Left renal cortex interstitium (tissue), 4 donors: ENCODE data around the gene NACAD. TPM values are rescaled to one million over a fixed set of nuclear protein-coding genes. Genes with fewer than 3 reads are reported as not detected.

Source experiments
- DNase-seq, 4 donors: peaks; one replicate each; pipeline ENCODE4 v3.0.0-alpha.2; 2013; ENCODE audit warnings: low read depth in 4 of 4, low spot score in 2 of 4, missing footprints in 1 of 4
- polyA plus RNA-seq, 4 donors: library from polyadenylated mRNA; unstranded; fragments of 120-200 nt; gene quantifications; one replicate each; pipeline ENCODE4 v1.2.1, GENCODE V29; 2013; ENCODE audit not compliant: insufficient read length in 4 of 4

Gene NACAD
- polyA plus RNA-seq, 4 donors, result 9.6 to 12.3 (median 9.7) TPM

DNA sequence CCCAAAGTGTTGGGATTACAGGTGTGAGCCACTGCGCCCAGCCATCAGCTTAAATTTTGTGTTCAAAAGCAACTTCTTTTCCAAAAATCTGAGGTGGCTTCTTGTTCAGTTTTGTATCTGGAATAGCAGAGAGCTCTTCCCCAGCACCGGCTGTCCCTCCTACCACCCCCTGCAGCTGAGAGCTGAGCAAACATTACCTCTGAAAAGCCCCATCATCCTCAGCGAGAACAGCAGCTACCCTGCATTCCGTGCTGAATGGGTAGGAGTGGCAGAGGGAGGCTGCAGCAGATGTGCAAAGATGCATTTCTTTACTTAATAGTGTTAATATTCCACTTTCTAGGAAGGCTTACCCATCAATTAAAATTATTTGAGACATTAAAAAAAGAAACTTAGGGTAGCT is 56.9 kb downstream of the NACAD start:
- no peak for DNase-seq

Other genes starting within 250 kb of the NACAD start
- 100 to 1,000 TPM; 226 to 259 (median 239) TPM for gene H2AZ2, start 240.9 kb downstream of the NACAD start, polyA plus RNA-seq
- gene PURB, start 203.4 kb downstream of the NACAD start, polyA plus RNA-seq, result 10 to 100 TPM; 28.3 to 39.0 (median 30.5) TPM
- gene MYO1G, start 110.0 kb downstream of the NACAD start, polyA plus RNA-seq, result under 1 TPM; 0.37 to 0.99 (median 0.63) TPM
- gene CCM2, start 88.8 kb downstream of the NACAD start, polyA plus RNA-seq, result 10 to 100 TPM; 23.1 to 32.6 (median 29.4) TPM
- gene TBRG4, start 22.7 kb upstream of the NACAD start, polyA plus RNA-seq, result 10 to 100 TPM; 51.0 to 61.1 (median 53.7) TPM
- gene RAMP3, start 68.8 kb upstream of the NACAD start, polyA plus RNA-seq, result 10 to 100 TPM in 3 of 4 donors, 1 to 10 TPM in 1; 10.0 to 16.0 (median 13.8) TPM